Measurements from ENCODE around the gene COL4A1.

COL4A1 gene

DNA sequence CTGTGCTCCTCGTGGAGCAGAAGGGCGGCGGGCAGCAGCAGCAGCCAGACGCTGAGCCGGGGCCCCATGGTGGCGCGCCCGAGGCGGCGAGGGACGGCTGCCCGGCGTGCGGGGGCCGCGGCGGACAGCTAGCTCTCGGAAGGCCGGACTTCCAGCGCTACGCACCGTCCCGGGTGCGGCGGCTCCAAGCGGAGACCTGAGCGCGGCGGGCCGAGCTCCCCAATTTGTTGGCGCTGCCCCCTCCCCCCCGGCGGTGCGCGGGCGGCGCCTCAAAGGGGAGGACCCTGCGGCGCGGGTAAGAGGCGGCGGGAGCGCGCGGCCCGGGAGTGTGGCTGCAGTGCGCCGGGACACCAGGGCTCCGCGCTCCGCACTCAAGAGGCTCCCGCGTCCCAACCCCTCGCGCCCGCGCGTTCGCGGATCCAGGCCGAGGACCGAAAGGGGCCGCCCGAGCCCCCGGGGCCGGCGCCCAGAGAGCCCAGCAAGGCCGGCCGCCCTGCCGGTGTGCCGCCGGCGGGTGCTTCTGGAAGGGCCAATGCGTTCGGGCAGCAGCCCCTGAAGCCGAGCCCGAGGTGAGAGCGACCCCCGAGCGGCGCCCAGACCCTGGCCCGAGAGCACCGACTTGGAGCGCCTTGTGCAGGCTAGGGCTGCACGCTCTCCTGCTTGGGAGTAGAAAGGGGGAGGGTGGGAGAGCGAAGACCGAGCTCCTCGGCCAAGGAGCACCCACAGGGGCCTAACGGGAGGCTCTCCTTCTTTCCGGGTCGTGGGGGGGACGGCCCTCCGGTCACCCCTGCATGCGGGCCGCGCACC lies at the start of gene COL4A1, which contains the start of gene COL4A2:
TSS of gene COL4A1 (minus strand) at position 198 of the 807 bp plus-strand sequence. CDS start at position 68, 130 bp downstream.
TSS of gene COL4A2 (plus strand) at position 325 of the 807 bp plus-strand sequence. CDS start 620 bp downstream, outside the sequence.
- DNase-seq (ENCODE audit: insufficient read length, low spot score) = peak; percentile 26
- FAIRE-seq = no peak

GRCh38 chr13:110356362-110356761 lies 49.4 kb upstream of the COL4A1 start:
- FAIRE-seq (no peak), DNase-seq (ENCODE audit: insufficient read length, low spot score) (no peak)

- DNase-seq (ENCODE audit: insufficient read length, low spot score) = no peak
- FAIRE-seq = no peak
Observed at GRCh38 chr13:110354715-110355473, 47.9 kb upstream of the COL4A1 start.

GRCh38 chr13:110354123-110354627 lies 47.2 kb upstream of the COL4A1 start:
- no peak for DNase-seq (ENCODE audit: insufficient read length, low spot score)

DNA sequence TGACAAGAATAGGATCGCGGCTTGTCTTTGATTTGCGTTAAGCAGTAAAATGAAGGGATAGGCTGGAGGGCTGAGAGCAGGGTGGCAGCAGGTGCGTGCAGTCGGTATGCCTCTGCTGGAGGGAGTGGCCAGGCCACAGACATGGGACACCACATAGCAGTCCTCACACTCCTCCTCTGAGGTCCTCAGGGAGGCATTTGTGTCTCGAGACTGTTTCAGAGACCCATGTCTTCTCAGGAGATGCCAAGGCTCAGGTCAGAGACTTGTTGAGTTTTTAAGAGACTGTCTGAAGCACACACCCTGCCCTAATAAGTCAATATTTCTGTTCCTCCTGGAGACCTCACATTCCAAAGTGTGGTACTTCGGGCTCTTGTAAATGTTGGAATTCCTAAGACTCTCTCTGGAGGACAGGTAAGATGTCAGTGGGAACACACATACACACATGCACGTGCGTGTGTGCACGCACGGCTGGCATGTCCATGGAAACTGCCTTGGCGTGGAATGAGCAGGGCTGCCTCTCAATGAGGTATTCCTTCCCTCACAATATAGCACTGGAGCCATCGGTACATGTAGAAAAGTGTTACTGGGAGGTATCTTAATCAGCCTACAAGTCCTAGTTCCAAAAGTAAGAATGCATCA lies 46.5 kb upstream of the COL4A1 start:
- FAIRE-seq (no peak), DNase-seq (ENCODE audit: insufficient read length, low spot score) (no peak)

More at GRCh38 chr13:110354123-110354627, 47.2 kb upstream of the COL4A1 start:
- no peak for FAIRE-seq

GRCh38 chr13:110352735-110353134 lies 45.8 kb upstream of the COL4A1 start:
- DNase-seq (ENCODE audit: insufficient read length, low spot score) (no peak), FAIRE-seq (no peak)

DNA sequence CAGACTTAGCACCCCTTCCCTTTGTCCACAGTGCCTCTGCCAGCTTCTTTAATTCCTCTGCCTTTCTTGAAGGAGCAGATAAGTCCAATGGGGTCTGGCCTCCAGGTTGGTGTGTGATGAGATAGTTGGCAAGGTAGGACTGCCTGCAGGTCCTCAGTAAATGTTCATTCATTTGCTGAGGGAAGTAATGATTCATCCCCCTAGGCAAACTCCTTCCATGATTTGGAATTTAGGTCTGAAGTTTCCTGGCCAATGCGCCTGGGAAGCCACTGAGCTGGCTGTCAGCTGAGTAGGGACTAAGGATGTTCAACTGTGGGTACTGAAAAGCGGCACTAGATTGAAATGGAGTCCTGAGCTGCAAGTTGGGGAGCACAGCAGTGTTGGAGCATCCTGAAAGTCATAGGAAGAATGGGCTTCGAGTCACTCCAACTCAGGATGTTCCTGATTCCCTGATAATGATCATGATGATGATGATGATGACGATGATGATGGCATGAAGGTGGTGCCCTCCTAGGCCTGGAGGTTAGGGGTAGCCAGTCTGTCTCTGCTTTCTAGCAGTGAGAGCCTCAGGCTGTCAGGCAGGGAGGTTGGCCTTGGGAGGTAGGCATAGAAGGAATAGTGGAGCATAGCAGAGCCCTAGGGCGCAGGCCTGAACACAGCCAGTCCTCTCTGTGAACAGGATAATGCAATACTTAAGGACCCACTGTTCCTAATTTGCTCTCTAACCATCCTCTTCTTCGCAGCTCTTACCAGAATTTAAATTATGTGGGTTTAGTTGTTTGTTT lies 44.9 kb upstream of the COL4A1 start:
- no peak for FAIRE-seq

DNA sequence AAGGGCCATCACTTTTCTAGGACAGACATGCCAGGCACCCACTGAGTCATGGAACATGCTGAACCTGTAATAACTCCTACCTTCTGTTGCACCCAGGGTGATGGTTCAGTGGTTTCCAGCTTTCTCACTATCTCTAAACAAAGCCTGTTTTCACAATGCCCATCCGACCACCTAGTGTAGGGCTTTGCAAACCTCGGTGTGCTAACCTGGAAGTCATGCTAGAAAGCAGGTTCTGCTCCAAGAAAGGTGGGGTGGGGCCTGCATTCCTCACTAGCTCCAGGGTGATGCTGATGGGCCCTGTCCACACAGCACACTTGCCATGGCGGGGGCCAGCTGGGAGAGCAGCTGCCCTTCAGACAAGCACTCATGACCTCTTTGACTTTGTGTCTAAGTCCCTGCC lies 43.6 kb upstream of the COL4A1 start:
- FAIRE-seq = no peak

More for the DNA sequence above, 44.9 kb upstream of the COL4A1 start:
- DNase-seq (ENCODE audit: insufficient read length, low spot score) = no peak

GRCh38 chr13:110350049-110350448 lies 43.1 kb upstream of the COL4A1 start:
- DNase-seq (ENCODE audit: insufficient read length, low spot score) (no peak), FAIRE-seq (no peak)

More for the DNA sequence above, 43.6 kb upstream of the COL4A1 start:
- no peak for DNase-seq (ENCODE audit: insufficient read length, low spot score)

DNA sequence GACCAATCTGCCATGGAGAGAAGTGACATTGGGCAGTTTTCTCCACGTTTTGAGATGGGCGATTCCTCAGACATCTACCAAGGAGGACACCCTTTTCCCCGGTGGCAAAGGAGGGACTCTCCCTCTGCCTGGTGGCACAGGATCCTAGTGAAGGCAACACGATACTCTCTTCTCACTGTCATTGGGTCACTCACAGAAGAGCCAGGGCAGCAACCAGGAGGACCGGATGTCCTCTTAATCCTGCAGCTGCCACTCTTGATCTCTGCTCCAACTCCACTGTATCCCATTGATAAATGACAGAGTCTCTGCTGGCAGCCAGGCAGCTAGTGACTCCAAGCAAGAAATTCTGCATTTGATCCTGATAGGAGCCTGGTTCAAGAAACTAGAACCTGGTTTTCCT lies 42.3 kb upstream of the COL4A1 start:
- no peak for DNase-seq (ENCODE audit: insufficient read length, low spot score)
- FAIRE-seq = no peak

DNA sequence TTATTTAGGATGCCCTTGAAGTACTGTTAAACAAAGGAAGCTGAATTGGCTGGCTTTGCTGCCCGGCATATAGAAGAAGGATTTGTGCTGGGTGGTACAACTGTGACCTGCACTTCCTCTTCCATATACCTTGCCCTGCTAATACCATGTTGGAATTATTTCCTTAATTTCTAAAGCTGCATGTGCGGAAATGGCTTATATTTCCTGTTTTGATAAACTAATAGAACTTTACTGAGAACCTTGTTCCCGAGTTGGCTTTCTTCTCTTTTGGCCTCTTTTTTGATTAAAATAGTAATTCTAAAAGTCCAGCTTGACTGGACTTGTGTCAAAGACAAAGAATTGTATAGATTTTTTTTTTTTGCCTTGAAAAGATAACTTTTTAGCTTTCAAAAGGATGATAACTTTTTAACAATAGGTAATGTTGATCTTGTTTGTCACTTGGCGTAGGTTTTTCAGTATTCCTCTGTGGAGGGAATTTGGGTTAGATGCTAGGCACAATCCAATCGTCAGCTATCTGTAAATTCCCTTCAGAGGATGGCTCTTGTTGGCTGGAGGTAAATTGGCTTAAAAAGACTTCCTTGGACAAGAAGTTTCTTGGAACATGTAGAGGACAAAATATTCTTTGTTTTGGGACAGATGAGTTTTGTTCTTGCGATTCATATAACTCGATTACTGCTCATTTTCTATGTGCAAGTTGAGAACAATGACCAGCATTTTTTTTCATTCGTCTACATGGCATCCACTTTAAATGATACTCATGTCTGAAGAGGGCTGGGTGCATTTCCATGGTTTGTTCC lies 41.5 kb upstream of the COL4A1 start:
- DNase-seq (ENCODE audit: insufficient read length, low spot score) (no peak), FAIRE-seq (no peak)

DNA sequence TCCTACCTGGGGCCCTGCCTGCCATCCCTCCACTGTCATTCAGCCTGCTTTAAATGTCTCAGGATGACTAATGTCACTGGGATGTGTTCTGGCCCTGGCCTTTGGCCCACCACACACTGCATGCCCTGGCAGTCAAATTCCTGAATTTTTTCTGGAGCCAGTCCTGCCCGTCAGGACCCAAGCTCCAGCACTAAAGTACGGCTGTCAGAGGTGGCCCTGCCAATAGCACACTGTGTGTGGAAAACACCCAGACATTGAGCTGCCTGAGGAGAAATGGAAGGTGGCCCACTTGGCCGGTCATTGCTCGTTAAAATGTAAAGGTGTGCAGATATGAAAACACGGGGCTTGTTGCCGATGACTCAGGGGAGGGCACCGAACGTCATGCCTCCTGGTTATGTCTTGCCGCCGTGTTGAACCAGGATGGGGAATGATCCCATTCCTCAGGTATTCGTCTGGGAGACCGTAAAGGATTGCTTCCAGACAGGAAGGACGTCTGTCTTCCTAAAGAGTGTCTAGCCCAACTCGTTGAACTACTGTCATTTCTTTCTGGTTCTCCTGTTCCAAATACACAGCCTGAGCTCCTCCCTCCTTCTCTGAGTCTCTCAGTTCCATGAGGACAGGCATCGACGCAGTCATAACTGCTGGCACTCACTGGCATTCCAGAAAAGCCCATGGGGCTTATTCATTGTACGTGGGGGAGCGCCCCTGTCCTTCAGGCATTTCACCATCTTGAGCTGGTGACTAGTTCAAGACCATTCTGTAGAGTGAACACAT lies 40.8 kb upstream of the COL4A1 start:
- DNase-seq (ENCODE audit: insufficient read length, low spot score) (peak; percentile 40), FAIRE-seq (peak; percentile 23)

DNA sequence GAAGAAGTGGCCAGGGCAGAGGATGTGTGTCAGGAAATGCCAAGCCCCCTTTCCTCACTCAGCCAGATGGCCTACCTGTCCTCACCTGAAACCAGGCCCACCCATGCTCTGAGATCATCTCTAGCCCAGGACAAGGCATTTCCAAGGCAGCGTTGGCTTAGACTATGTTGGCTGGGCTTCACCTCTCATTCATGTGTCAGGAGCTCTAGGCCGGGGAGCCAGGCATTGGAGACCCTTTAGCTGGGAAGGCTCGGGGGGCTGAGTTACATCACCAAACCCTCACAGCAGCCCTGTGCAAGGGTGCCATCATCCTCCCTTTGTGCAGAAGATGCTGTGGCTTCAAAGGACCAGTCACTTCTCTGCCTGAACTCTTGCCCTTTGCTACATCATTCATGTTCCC lies 40.1 kb upstream of the COL4A1 start:
- FAIRE-seq (no peak), DNase-seq (ENCODE audit: insufficient read length, low spot score) (no peak)

DNA sequence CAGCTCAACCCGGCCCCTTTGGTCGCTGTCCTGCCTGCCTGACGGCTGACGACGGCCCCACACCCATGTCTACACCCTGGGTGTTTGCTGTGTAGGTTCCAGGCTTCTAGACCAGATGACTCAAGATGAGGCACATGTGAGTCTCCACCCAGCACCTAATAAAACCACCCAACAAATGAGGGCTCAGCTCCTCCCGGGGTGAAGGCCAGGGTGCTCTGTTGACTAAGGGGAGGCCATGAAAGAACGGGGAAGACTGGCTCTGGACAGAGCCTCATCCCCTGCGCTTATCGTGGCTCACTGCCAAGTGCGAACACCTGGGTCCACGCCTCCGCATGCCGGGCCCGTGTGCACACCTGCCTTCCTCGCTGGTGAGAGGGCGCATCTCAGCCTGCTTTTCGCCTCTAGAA lies 39.7 kb upstream of the COL4A1 start:
- FAIRE-seq (no peak), DNase-seq (ENCODE audit: insufficient read length, low spot score) (no peak)

DNA sequence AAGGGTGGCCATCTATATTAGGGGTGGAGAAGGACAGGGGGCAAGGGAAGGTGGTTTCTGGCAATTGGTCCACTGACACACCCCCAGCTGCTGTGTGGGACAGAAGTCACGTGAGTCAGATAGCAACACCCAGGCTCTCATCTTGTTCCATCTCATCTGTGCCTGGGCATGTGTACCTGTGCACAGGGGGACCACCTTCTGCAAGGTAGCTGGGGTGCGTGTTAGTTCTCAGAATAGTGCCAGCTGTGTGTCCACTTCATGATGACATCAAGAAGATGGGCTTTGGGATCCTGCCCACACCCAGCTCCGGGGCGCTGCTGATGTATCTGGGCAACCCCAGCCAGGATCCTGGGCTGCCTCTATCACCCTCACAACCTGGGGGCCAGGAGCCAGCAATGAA lies 38.7 kb upstream of the COL4A1 start:
- FAIRE-seq (no peak), DNase-seq (ENCODE audit: insufficient read length, low spot score) (no peak)

DNA sequence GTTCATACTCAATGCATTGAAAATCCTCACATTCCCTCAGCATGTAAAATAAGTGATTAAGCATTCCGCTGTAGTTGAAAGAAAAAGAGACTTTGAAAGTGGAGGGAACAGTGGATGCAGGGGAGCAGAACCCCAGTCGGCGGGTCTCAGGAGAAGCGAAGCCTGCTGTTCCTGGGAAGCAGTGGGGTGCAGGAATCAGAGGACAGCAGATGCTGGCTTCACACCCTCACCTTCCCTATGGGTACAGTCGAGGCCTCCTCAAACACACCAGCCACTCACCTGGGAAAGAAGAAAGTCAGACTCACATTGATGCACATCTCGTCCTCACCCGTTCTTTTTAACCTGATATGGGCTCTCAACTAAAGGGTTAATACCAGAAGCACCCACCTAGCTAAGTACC lies 38.3 kb upstream of the COL4A1 start:
- DNase-seq (ENCODE audit: insufficient read length, low spot score) (no peak), FAIRE-seq (no peak)

GRCh38 chr13:110344320-110344719 lies 37.4 kb upstream of the COL4A1 start:
- FAIRE-seq = no peak
- DNase-seq (ENCODE audit: insufficient read length, low spot score) = no peak

GRCh38 chr13:110343241-110343865 lies 36.4 kb upstream of the COL4A1 start:
- FAIRE-seq = no peak
- DNase-seq (ENCODE audit: insufficient read length, low spot score) = no peak
